Neutrophil (primary cell): ENCODE results near the gene FLYWCH1.

Experiments
- H3K27ac ChIP-seq: fragments of 200-600 bp; sonication (generic); 2 replicates; pipeline ENCODE4 v1.5.1; 2016; ENCODE audit warnings: mild to moderate bottlenecking, moderate library complexity
- H3K27me3 ChIP-seq: fragments of 200-600 bp; sonication (generic); 2 replicates; pipeline ENCODE4 v1.6.0; 2016; ENCODE audit warnings: mild to moderate bottlenecking
- H3K36me3 ChIP-seq: fragments of 200-600 bp; sonication (generic); 2 replicates; pipeline ENCODE4 v1.5.1; 2017
- H3K4me1 ChIP-seq, 2 experiments: fragments of 200-600 bp in 1 of 2; sonication (generic) in 1 of 2; 1 replicate in 1 of 2; 2 replicates in 1 of 2; pipeline versions ENCODE4 v1.5.1 to v1.6.1; 2013 to 2016; ENCODE audit warnings: low read depth in 1 of 2, low read length in 1 of 2, mild to moderate bottlenecking in 1 of 2, moderate library complexity in 1 of 2; ENCODE audit not compliant: control insufficient read depth in 1 of 2, insufficient read depth in 1 of 2
- H3K4me3 ChIP-seq, 2 experiments: fragments of 200-600 bp in 1 of 2; sonication (generic) in 1 of 2; 1 replicate in 1 of 2; 2 replicates in 1 of 2; pipeline ENCODE4 v1.5.1; 2013 to 2016; ENCODE audit warnings: low read depth in 1 of 2, low read length in 1 of 2, mild to moderate bottlenecking in 1 of 2, moderate library complexity in 1 of 2
- H3K9me3 ChIP-seq: fragments of 200-600 bp; sonication (generic); 2 replicates; pipeline ENCODE4 v1.5.1; 2016
- TF ChIP-seq, protein P1 (sequence below): fragments of 200-600 bp; sonication (generic); IDR thresholded peaks from 2 replicates; pipeline ENCODE4 v1.5.1; 2016; ENCODE audit warnings: antibody characterized with exemption

The FLYWCH1 gene

GRCh38 chr16:2933136-2933535, 21.4 kb downstream of the FLYWCH1 start:
- TF ChIP-seq, protein P1, sequence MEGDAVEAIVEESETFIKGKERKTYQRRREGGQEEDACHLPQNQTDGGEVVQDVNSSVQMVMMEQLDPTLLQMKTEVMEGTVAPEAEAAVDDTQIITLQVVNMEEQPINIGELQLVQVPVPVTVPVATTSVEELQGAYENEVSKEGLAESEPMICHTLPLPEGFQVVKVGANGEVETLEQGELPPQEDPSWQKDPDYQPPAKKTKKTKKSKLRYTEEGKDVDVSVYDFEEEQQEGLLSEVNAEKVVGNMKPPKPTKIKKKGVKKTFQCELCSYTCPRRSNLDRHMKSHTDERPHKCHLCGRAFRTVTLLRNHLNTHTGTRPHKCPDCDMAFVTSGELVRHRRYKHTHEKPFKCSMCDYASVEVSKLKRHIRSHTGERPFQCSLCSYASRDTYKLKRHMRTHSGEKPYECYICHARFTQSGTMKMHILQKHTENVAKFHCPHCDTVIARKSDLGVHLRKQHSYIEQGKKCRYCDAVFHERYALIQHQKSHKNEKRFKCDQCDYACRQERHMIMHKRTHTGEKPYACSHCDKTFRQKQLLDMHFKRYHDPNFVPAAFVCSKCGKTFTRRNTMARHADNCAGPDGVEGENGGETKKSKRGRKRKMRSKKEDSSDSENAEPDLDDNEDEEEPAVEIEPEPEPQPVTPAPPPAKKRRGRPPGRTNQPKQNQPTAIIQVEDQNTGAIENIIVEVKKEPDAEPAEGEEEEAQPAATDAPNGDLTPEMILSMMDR, result no peak
- Histone ChIP-seq H3K4me1 (peaks cover 0 to 23% of the 10 kb centered on the region in 2 experiments), H3K9me3 (no peaks in the 10 kb centered on the region), H3K4me3 (no peak overlapping the region), H3K27me3 (no peaks in the 10 kb centered on the region), H3K27ac (no peak overlapping the region), H3K36me3 (peaks cover 48% of the 10 kb centered on the region)

DNA sequence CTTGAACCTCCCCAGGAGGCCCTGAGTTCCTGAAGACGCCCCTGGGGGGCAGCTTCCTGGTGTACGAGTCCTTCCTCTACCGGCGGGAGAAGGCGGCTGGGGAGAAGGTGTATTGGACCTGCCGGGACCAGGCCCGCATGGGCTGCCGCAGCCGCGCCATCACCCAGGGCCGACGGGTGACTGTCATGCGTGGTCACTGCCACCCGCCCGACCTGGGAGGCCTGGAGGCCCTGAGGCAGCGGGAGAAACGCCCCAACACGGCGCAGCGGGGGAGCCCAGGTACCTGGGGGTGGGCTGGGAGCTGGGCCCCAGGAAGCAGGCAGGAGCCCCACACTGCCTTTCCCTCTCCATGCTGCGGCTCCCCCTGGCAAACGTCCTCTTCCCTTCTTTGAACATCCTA, 22.0 kb downstream of the FLYWCH1 start:
- peaks cover 0 to 23% of the 10 kb centered on the region in 2 experiments for H3K4me1 ChIP-seq
- no peak overlapping the region for H3K4me3 ChIP-seq
- no peaks in the 10 kb centered on the region for H3K9me3 ChIP-seq
- no peak overlapping the region for H3K27ac ChIP-seq
- H3K27me3 ChIP-seq, result no peaks in the 10 kb centered on the region
- TF ChIP-seq, protein P1, result no peak
- peaks cover 53% of the 10 kb centered on the region for H3K36me3 ChIP-seq

DNA sequence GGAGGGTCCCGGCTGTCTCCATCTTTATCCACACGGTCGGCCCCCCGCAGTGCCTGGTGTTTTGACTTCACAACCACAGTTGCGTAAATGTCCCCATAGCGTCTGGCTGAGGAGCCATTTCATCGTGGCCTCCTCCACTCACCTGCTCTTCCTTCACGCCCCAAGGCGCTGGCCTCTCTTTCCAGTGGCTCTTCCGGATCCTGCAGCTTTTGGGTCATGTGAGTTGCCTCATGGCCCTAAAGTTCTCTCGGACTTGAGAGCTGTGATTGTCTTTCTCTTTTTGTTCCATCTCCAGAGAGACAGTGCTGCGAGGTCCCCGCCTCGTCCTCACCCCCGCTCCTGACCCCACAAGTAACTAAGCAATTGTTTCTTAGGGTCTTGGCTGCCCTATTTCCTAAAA, 22.7 kb downstream of the FLYWCH1 start:
- no peaks in the 10 kb centered on the region for H3K27me3 ChIP-seq
- TF ChIP-seq, protein P1, result no peak
- no peaks in the 10 kb centered on the region for H3K9me3 ChIP-seq
- H3K36me3 ChIP-seq, result peaks cover 61% of the 10 kb centered on the region
- no peak overlapping the region for H3K27ac ChIP-seq
- peaks cover 0 to 23% of the 10 kb centered on the region in 2 experiments for H3K4me1 ChIP-seq
- H3K4me3 ChIP-seq, result no peak overlapping the region

DNA sequence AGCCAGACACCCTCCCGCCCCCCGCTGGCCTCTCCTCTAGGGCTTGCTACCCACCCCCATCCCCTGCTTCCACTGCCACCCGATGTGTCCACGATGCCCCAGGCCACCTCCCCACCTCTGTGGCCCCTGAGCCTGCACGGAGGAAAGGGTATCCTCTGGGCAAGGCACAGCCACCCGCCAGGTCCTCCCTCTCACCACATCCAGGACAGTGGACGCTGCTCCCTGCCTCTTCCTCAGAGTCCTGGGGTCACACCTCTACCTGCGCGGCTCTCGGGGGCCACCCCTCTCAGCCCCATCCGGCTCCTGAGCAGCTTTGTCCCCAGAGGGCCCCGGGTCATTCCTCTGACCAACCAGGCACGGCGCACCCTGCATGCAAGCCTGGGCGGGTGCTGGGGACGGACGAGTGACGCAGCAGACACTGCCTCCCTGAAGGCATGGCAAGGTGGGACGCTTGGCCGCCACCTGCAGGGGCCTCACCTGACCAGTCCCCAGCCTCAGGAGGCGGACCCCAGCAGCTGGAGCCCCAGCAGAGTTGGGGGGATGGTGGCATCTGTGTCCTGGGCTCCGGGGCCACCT, 24.8 kb downstream of the FLYWCH1 start:
- H3K36me3 ChIP-seq, result peaks cover 77% of the 10 kb centered on the region
- TF ChIP-seq, protein P1, result no peak

GRCh38 chr16:2937170-2937569, 25.4 kb downstream of the FLYWCH1 start:
- Histone ChIP-seq H3K36me3 (peaks cover 77% of the 10 kb centered on the region), H3K4me1 (peaks cover 0 to 23% of the 10 kb centered on the region in 2 experiments), H3K9me3 (no peaks in the 10 kb centered on the region), H3K4me3 (no peak overlapping the region), H3K27ac (no peak overlapping the region), H3K27me3 (no peaks in the 10 kb centered on the region)
- TF ChIP-seq, protein P1, result no peak

More for the DNA sequence above, 24.8 kb downstream of the FLYWCH1 start:
- H3K4me1 ChIP-seq, result peaks cover 0 to 23% of the 10 kb centered on the region in 2 experiments
- H3K27me3 ChIP-seq, result no peaks in the 10 kb centered on the region
- H3K9me3 ChIP-seq, result no peaks in the 10 kb centered on the region
- H3K27ac ChIP-seq, result no peak overlapping the region
- no peak overlapping the region for H3K4me3 ChIP-seq
